GM12872 (cell line): ENCODE data around the gene FGF9.

Experiments
- TF ChIP-seq, protein P1 (sequence below): IDR thresholded peaks from 3 replicates; pipeline ENCODE4 v1.5.1; 2011; ENCODE audit warnings: low read depth, mild to moderate bottlenecking, low read length, moderate library complexity; ENCODE audit not compliant: insufficient read depth

FGF9 gene

DNA sequence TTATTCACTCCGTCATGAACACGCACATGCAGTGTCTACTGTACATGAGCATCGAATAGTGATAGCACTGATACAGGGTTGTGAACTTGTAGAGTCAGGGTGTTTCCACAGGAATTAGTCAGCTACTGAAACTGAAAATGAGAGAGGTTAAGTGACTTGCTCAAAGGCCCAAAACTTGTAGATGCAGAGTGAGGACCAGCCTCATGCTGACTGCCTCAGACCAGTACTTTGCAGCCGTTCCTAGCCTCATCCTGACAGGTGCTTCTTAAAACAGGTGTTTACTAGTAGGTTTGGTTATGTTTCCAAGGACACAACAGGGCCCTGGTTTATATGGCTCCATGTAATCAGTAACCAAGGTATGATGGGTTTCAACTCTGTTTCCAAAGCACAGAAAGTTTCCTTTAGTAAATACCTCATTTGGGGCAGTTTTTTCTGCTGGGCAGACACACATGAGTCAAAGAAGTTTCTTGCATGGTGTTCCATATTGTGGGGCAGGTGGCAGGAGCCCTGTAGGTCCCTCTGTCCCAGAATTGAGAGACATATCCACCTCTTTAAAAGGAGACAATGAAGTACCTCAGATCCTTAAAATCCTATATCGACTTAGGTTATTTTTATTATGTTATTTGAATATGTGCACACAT is 16.0 kb downstream of the FGF9 start:
- TF ChIP-seq, protein P1, sequence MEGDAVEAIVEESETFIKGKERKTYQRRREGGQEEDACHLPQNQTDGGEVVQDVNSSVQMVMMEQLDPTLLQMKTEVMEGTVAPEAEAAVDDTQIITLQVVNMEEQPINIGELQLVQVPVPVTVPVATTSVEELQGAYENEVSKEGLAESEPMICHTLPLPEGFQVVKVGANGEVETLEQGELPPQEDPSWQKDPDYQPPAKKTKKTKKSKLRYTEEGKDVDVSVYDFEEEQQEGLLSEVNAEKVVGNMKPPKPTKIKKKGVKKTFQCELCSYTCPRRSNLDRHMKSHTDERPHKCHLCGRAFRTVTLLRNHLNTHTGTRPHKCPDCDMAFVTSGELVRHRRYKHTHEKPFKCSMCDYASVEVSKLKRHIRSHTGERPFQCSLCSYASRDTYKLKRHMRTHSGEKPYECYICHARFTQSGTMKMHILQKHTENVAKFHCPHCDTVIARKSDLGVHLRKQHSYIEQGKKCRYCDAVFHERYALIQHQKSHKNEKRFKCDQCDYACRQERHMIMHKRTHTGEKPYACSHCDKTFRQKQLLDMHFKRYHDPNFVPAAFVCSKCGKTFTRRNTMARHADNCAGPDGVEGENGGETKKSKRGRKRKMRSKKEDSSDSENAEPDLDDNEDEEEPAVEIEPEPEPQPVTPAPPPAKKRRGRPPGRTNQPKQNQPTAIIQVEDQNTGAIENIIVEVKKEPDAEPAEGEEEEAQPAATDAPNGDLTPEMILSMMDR, result no peak

GRCh38 chr13:21688056-21688455 is 17.2 kb downstream of the FGF9 start:
- TF ChIP-seq, protein P1, result no peak

- TF ChIP-seq, protein P1, result no peak
Measured at GRCh38 chr13:21689097-21689496, 18.2 kb downstream of the FGF9 start.

DNA sequence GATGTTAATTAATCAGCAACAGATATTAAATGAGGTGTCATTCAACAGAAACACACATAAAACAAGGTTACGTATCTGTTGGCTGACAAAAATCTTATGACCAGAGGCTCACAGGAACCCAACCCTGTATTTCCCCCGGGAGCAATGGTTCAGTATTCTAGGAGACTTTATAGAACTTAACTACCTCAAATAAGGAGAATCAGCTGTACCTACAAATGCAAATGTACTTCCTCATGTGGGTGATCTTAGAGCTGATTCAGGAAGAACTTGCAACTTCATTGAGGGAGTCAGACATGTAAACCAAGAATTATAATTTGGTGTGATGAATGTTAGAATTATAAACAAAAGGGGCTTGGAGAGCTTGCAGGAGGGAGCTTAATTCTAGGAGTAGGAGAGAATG is 20.1 kb downstream of the FGF9 start:
- TF ChIP-seq, protein P1, result no peak

- TF ChIP-seq, protein P1, result no peak
Measured at GRCh38 chr13:21691500-21691899, 20.6 kb downstream of the FGF9 start.

- TF ChIP-seq, protein P1, result no peak
Measured at GRCh38 chr13:21691928-21692327, 21.1 kb downstream of the FGF9 start.

DNA sequence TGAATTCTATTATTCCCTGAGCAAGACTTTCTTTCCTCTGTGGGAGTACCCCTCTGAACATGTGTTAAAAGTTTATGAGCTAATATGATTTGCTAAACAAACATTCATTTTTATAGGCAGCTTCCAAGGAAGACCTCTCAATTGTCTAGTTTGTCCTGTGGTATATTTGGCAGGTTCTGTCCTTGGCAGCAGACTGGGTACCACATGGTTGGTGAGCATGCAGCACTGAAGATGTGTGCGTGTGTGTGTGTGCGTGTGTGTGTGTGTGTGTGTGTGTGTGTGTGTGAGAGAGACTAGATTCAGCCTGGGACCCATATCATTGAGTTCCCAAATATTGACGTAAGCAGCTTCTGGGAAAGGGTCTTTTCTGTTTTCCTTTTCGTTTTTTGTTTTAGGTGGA is 24.0 kb downstream of the FGF9 start:
- TF ChIP-seq, protein P1, result no peak

- TF ChIP-seq, protein P1, result no peak
Measured at GRCh38 chr13:21695546-21695945, 24.7 kb downstream of the FGF9 start.
